Right renal cortex interstitium (tissue), 3 donors: ENCODE measurements around the gene AIMP1. TPM values are rescaled to one million over a fixed set of nuclear protein-coding genes. Genes with fewer than 3 reads are reported as not detected.

Experiments
- polyA plus RNA-seq, 3 donors: library from polyadenylated mRNA; unstranded; fragments of 120-200 nt; gene quantifications; one replicate each; pipeline ENCODE4 v1.2.1, GENCODE V29; 2013; ENCODE audit not compliant: insufficient read length in 3 of 3

The AIMP1 gene
- polyA plus RNA-seq, 3 donors: 78.7 to 97.0 (median 93.0) TPM

Other genes starting within 250 kb of the AIMP1 start
- gene TBCK, start 341 bp upstream of the AIMP1 start, polyA plus RNA-seq: 10 to 100 TPM; 56.0 to 63.6 (median 58.7) TPM
- not detected for gene GIMD1, start 52.2 kb downstream of the AIMP1 start, polyA plus RNA-seq